Measurements from ENCODE around the gene CCDC3.
"Not testable (repeated sequence)": the region's sequence is repeated elsewhere in the genome, so short reads cannot be mapped to it uniquely, and the experiment has no call there.

The CCDC3 gene

GRCh38 chr10:13037832-13038231 lies 36.3 kb upstream of the CCDC3 start:
- H3F3A ChIP-seq (ENCODE audit: insufficient read depth) = no peaks in the 10 kb centered on the region
- TF ChIP-seq EZH2phosphoT487 (conservative IDR thresholded peaks at IDR 0.05; ENCODE audit: low read length) (no peak), CTCF (IDR thresholded peaks at IDR 0.05; ENCODE audit: insufficient read depth, low read length, poor library complexity, severe bottlenecking) (no peak)
- H3K9me2 ChIP-seq (replicated peaks; ENCODE audit: insufficient read depth, low read length) = no peaks in the 10 kb centered on the region
- no peak overlapping the region for H3K27ac ChIP-seq (ENCODE audit: low read depth, low read length)
- no peaks in the 10 kb centered on the region for H3K27me3 ChIP-seq (ENCODE audit: low read length)
- no peaks in the 10 kb centered on the region for H4K20me1 ChIP-seq (ENCODE audit: low read depth, low read length)
- no peak overlapping the region for H3K4me3 ChIP-seq (ENCODE audit: insufficient read depth, low read length, poor library complexity, severe bottlenecking)
- no peak overlapping the region for H3K4me2 ChIP-seq (ENCODE audit: low read depth, low read length, poor library complexity, severe bottlenecking)
- no peak overlapping the region for H3K9ac ChIP-seq (ENCODE audit: low read length)
- no peaks in the 10 kb centered on the region for H3K79me2 ChIP-seq (ENCODE audit: insufficient read depth, low read length)
- no peak overlapping the region for H2AFZ ChIP-seq (ENCODE audit: low read depth, low read length, severe bottlenecking)
- no peaks in the 10 kb centered on the region for H3K9me3 ChIP-seq (ENCODE audit: insufficient read depth, low read length)
- H3K36me3 ChIP-seq (ENCODE audit: low read length) = no peaks in the 10 kb centered on the region

- TF ChIP-seq CTCF (IDR thresholded peaks at IDR 0.05; ENCODE audit: insufficient read depth, low read length, poor library complexity, severe bottlenecking) (no peak), EZH2phosphoT487 (conservative IDR thresholded peaks at IDR 0.05; ENCODE audit: low read length) (no peak)
- Histone ChIP-seq H3K4me3 (ENCODE audit: insufficient read depth, low read length, poor library complexity, severe bottlenecking) (no peak overlapping the region), H3F3A (ENCODE audit: insufficient read depth) (no peaks in the 10 kb centered on the region), H3K4me2 (ENCODE audit: low read depth, low read length, poor library complexity, severe bottlenecking) (no peak overlapping the region), H3K27ac (ENCODE audit: low read depth, low read length) (no peak overlapping the region), H3K27me3 (ENCODE audit: low read length) (no peaks in the 10 kb centered on the region), H3K9me3 (ENCODE audit: insufficient read depth, low read length) (no peaks in the 10 kb centered on the region), H3K9ac (ENCODE audit: low read length) (no peak overlapping the region), H3K79me2 (ENCODE audit: insufficient read depth, low read length) (no peaks in the 10 kb centered on the region), H3K36me3 (ENCODE audit: low read length) (no peaks in the 10 kb centered on the region), H4K20me1 (ENCODE audit: low read depth, low read length) (no peaks in the 10 kb centered on the region), H3K9me2 (replicated peaks; ENCODE audit: insufficient read depth, low read length) (no peaks in the 10 kb centered on the region), H2AFZ (ENCODE audit: low read depth, low read length, severe bottlenecking) (no peak overlapping the region)
These were observed 35.3 kb upstream of the CCDC3 start for GRCh38 chr10:13036841-13037240.

- not testable (repeated sequence) for H3F3A ChIP-seq (ENCODE audit: insufficient read depth); H3K27ac ChIP-seq (ENCODE audit: low read depth, low read length); H2AFZ ChIP-seq (ENCODE audit: low read depth, low read length, severe bottlenecking); H3K4me3 ChIP-seq (ENCODE audit: insufficient read depth, low read length, poor library complexity, severe bottlenecking); H3K9me2 ChIP-seq (replicated peaks; ENCODE audit: insufficient read depth, low read length); H3K27me3 ChIP-seq (ENCODE audit: low read length); H3K36me3 ChIP-seq (ENCODE audit: low read length); H3K9me3 ChIP-seq (ENCODE audit: insufficient read depth, low read length); H3K79me2 ChIP-seq (ENCODE audit: insufficient read depth, low read length); H4K20me1 ChIP-seq (ENCODE audit: low read depth, low read length); H3K9ac ChIP-seq (ENCODE audit: low read length); H3K4me2 ChIP-seq (ENCODE audit: low read depth, low read length, poor library complexity, severe bottlenecking)
These were observed 34.2 kb upstream of the CCDC3 start for GRCh38 chr10:13035731-13036130.

- H2AFZ ChIP-seq (ENCODE audit: low read depth, low read length, severe bottlenecking) = no peak overlapping the region
- H3K9me2 ChIP-seq (replicated peaks; ENCODE audit: insufficient read depth, low read length) = no peaks in the 10 kb centered on the region
- no peaks in the 10 kb centered on the region for H3K36me3 ChIP-seq (ENCODE audit: low read length)
- TF ChIP-seq EZH2phosphoT487 (conservative IDR thresholded peaks at IDR 0.05; ENCODE audit: low read length) (no peak), CTCF (IDR thresholded peaks at IDR 0.05; ENCODE audit: insufficient read depth, low read length, poor library complexity, severe bottlenecking) (no peak)
- no peak overlapping the region for H3K4me2 ChIP-seq (ENCODE audit: low read depth, low read length, poor library complexity, severe bottlenecking)
- no peak overlapping the region for H3K27ac ChIP-seq (ENCODE audit: low read depth, low read length)
- H3K9ac ChIP-seq (ENCODE audit: low read length) = no peak overlapping the region
- no peaks in the 10 kb centered on the region for H3K27me3 ChIP-seq (ENCODE audit: low read length)
- no peaks in the 10 kb centered on the region for H3K79me2 ChIP-seq (ENCODE audit: insufficient read depth, low read length)
- no peak overlapping the region for H3K4me3 ChIP-seq (ENCODE audit: insufficient read depth, low read length, poor library complexity, severe bottlenecking)
- peaks cover 21% of the 10 kb centered on the region; the same call in 1 of the 2 replicates for H3K9me3 ChIP-seq (ENCODE audit: insufficient read depth, low read length)
- no peaks in the 10 kb centered on the region for H3F3A ChIP-seq (ENCODE audit: insufficient read depth)
- H4K20me1 ChIP-seq (ENCODE audit: low read depth, low read length) = no peaks in the 10 kb centered on the region
These were observed 25.4 kb upstream of the CCDC3 start for GRCh38 chr10:13026873-13027272.
